ENCODE measurements around the gene PUS7L. TPM values are rescaled to one million over a fixed set of nuclear protein-coding genes. Genes with fewer than 3 reads are reported as not detected.

The PUS7L gene
- total and polyA plus RNA-seq, 2 of the 13 experiments (the other 11 are each of a cell fraction or from before 2014, with no cell fraction given) = 6.5 to 37.6 TPM

DNA sequence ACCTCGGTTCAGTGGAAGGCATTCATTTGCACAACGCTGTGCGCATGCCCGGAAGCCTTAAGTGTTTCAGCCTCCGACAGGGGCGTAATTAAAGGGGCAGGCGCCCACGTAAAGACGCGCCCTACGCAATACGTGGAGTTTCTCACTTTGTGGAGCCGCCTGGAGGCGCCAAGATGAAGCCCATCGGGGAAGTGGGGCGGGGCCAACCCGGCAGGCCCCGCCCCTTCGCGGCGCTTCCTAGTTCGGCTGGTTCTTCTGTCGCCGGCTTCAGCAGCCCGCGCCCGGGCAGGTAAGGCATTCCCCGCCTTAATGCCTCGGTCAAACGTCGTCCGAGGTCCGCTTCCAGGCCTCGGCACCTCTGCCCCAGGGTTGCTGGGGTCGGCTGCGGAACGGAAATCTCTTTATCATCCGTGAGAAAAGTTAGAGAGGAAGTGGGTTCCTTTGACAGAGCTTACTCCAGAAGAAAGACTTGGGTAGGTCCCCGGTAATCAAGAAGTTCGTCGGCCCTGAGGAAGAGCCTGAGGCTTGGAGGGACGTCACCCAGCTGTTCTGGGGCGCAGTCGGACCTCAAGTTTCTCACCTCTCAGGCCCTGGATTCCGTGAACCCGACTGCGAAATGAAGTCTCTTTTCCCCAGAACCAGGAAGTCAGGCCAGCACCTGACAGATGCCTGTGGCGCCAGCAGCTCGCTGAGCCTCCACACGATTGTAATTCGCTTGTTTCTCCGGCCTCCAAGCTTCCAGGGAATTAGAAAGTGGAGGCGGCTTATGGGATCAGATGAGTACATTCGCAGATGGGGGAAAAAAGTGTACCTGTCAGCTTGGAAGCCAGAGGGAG, at the start of gene PUS7L, which contains the start of gene IRAK4 (continued):
- TF ChIP-seq, protein P1, sequence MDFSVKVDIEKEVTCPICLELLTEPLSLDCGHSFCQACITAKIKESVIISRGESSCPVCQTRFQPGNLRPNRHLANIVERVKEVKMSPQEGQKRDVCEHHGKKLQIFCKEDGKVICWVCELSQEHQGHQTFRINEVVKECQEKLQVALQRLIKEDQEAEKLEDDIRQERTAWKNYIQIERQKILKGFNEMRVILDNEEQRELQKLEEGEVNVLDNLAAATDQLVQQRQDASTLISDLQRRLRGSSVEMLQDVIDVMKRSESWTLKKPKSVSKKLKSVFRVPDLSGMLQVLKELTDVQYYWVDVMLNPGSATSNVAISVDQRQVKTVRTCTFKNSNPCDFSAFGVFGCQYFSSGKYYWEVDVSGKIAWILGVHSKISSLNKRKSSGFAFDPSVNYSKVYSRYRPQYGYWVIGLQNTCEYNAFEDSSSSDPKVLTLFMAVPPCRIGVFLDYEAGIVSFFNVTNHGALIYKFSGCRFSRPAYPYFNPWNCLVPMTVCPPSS (IDR thresholded peaks at IDR 0.05) = no peak
- TF ChIP-seq, protein P2, sequence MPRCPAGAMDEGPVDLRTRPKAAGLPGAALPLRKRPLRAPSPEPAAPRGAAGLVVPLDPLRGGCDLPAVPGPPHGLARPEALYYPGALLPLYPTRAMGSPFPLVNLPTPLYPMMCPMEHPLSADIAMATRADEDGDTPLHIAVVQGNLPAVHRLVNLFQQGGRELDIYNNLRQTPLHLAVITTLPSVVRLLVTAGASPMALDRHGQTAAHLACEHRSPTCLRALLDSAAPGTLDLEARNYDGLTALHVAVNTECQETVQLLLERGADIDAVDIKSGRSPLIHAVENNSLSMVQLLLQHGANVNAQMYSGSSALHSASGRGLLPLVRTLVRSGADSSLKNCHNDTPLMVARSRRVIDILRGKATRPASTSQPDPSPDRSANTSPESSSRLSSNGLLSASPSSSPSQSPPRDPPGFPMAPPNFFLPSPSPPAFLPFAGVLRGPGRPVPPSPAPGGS (CRISPR knock-in tag; IDR thresholded peaks at IDR 0.05) = no peak
- TF ChIP-seq, protein P3, sequence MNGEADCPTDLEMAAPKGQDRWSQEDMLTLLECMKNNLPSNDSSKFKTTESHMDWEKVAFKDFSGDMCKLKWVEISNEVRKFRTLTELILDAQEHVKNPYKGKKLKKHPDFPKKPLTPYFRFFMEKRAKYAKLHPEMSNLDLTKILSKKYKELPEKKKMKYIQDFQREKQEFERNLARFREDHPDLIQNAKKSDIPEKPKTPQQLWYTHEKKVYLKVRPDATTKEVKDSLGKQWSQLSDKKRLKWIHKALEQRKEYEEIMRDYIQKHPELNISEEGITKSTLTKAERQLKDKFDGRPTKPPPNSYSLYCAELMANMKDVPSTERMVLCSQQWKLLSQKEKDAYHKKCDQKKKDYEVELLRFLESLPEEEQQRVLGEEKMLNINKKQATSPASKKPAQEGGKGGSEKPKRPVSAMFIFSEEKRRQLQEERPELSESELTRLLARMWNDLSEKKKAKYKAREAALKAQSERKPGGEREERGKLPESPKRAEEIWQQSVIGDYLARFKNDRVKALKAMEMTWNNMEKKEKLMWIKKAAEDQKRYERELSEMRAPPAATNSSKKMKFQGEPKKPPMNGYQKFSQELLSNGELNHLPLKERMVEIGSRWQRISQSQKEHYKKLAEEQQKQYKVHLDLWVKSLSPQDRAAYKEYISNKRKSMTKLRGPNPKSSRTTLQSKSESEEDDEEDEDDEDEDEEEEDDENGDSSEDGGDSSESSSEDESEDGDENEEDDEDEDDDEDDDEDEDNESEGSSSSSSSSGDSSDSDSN (CRISPR knock-in tag; IDR thresholded peaks at IDR 0.05) = peak; percentile 67
- no peak for TF ChIP-seq ZSCAN30 (CRISPR knock-in tag; IDR thresholded peaks at IDR 0.05)
- no peak for TF ChIP-seq ZFP1 (CRISPR knock-in tag; IDR thresholded peaks at IDR 0.05)
- no peak for TF ChIP-seq FOXM1 (CRISPR knock-in tag; IDR thresholded peaks at IDR 0.05)
- TF ChIP-seq, protein P4, sequence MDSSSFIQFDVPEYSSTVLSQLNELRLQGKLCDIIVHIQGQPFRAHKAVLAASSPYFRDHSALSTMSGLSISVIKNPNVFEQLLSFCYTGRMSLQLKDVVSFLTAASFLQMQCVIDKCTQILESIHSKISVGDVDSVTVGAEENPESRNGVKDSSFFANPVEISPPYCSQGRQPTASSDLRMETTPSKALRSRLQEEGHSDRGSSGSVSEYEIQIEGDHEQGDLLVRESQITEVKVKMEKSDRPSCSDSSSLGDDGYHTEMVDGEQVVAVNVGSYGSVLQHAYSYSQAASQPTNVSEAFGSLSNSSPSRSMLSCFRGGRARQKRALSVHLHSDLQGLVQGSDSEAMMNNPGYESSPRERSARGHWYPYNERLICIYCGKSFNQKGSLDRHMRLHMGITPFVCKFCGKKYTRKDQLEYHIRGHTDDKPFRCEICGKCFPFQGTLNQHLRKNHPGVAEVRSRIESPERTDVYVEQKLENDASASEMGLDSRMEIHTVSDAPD (CRISPR knock-in tag; IDR thresholded peaks at IDR 0.05) = no peak
- TF ChIP-seq ZNF792 (CRISPR knock-in tag; IDR thresholded peaks at IDR 0.05) = no peak; the same call in 1 of the 2 replicates
- TF ChIP-seq ZBTB14 (CRISPR knock-in tag; IDR thresholded peaks at IDR 0.05) = no peak
- no peak for TF ChIP-seq ZNF570 (CRISPR knock-in tag; IDR thresholded peaks at IDR 0.05; ENCODE audit: borderline replicate concordance)
- TF ChIP-seq IRX3 (CRISPR knock-in tag; IDR thresholded peaks at IDR 0.05; ENCODE audit: borderline replicate concordance, low read depth) = no peak
- no peak for TF ChIP-seq KLF6 (CRISPR knock-in tag; IDR thresholded peaks at IDR 0.05)
- TF ChIP-seq HNF4A (CRISPR knock-in tag; IDR thresholded peaks at IDR 0.05) = 0 out of 2 replicates have a peak, but pooled peaks have one; percentile 5
- TF ChIP-seq ATRX (CRISPR knock-in tag; IDR thresholded peaks at IDR 0.05; ENCODE audit: borderline replicate concordance) = no peak
- no peak for TF ChIP-seq SP140L (CRISPR knock-in tag; IDR thresholded peaks at IDR 0.05; ENCODE audit: borderline replicate concordance)
- no peak for TF ChIP-seq SMAD1 (CRISPR knock-in tag; IDR thresholded peaks at IDR 0.05; ENCODE audit: borderline replicate concordance, low read depth)
- no peak for TF ChIP-seq BRF2 (CRISPR knock-in tag; IDR thresholded peaks at IDR 0.05)
- TF ChIP-seq, protein P5, sequence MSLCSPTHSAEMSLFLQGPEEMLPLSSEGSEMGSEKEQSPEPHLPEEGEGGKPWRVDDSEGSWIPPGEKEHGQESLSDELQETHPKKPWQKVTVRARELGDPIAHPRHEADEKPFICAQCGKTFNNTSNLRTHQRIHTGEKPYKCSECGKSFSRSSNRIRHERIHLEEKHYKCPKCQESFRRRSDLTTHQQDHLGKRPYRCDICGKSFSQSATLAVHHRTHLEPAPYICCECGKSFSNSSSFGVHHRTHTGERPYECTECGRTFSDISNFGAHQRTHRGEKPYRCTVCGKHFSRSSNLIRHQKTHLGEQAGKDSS (CRISPR knock-in tag; IDR thresholded peaks at IDR 0.05; ENCODE audit: borderline replicate concordance, low read depth) = 0 out of 2 replicates have a peak, but pooled peaks have one; percentile 7
- no peak for TF ChIP-seq HOXD1 (CRISPR knock-in tag; IDR thresholded peaks at IDR 0.05)

All from HepG2 (cell line).